SK-N-SH (cell line): ENCODE data around the gene DLX5. TPM values are rescaled to one million over a fixed set of nuclear protein-coding genes. Genes with fewer than 3 reads are reported as not detected.

Source experiments
- CTCF ChIA-PET: fragments of 300-600, 350-600 bp; formaldehyde crosslinking; extraction: SDS; loops from one replicate; lab custom pipeline; 2021; lab: Yijun Ruan, JAX
- POLR2A ChIA-PET: fragments of 350-600 bp; sonication (Branson Sonifier 250); formaldehyde crosslinking; extraction: SDS; loops from one replicate; lab custom pipeline; 2020; ENCODE audit warnings: antibody characterized with exemption, inconsistent platforms; lab: Yijun Ruan, JAX
- DNase-seq: peaks from one replicate; pipeline ENCODE4 v3.0.0; 2012
- H2AFZ ChIP-seq: fragments of 200-600 bp; sonication (generic); 2 replicates; pipeline ENCODE4 v1.8.1; 2016; ENCODE audit warnings: antibody characterized with exemption, mild to moderate bottlenecking, low read depth
- H3F3A ChIP-seq: fragments of 200-600 bp; sonication (generic); replicated peaks from 2 replicates; pipeline ENCODE3; 2016; ENCODE audit warnings: antibody characterized with exemption, mild to moderate bottlenecking; ENCODE audit not compliant: insufficient read depth
- H3K27ac ChIP-seq, 2 experiments: fragments of 200-500 bp in 1 of 2; fragments of 200-600 bp in 1 of 2; sonication (Bioruptor generic) in 1 of 2; sonication (generic), shearing (Covaris generic) in 1 of 2; 2 replicates each; pipeline versions ENCODE4 v1.5.1 to v1.6.1; 2014 to 2016; ENCODE audit warnings: low read depth in 2 of 2, inconsistent platforms in 1 of 2, low read length in 1 of 2, mild to moderate bottlenecking in 1 of 2, mixed read lengths in 1 of 2
- H3K27me3 ChIP-seq: fragments of 200-600 bp; sonication (generic), shearing (Covaris generic); 2 replicates; pipeline ENCODE4 v1.6.1; 2016; ENCODE audit warnings: mixed run types; ENCODE audit not compliant: insufficient read depth
- H3K36me3 ChIP-seq, 2 experiments: fragments of 200-500 bp in 1 of 2; fragments of 200-600 bp in 1 of 2; sonication (Bioruptor generic) in 1 of 2; sonication (generic) in 1 of 2; replicated peaks in 1 of 2; 2 replicates each; pipeline versions ENCODE3 to v1.5.1; 2014 to 2016; ENCODE audit warnings: low read length in 1 of 2, mild to moderate bottlenecking in 1 of 2; ENCODE audit not compliant: insufficient read depth in 2 of 2, control insufficient read depth in 1 of 2
- H3K4me1 ChIP-seq, 2 experiments: fragments of 200-500 bp in 1 of 2; fragments of 200-600 bp in 1 of 2; sonication (Bioruptor generic) in 1 of 2; sonication (generic), shearing (Covaris generic) in 1 of 2; 2 replicates each; pipeline versions ENCODE4 v1.5.1 to v1.6.1; 2014 to 2016; ENCODE audit warnings: low read depth in 1 of 2, low read length in 1 of 2, mixed run types in 1 of 2; ENCODE audit not compliant: insufficient read depth in 2 of 2, control insufficient read depth in 1 of 2
- H3K4me2 ChIP-seq: fragments of 200-600 bp; sonication (generic), shearing (Covaris generic); 2 replicates; pipeline ENCODE4 v1.6.1; 2017; ENCODE audit warnings: mixed run types
- H3K4me3 ChIP-seq, 2 experiments: fragments of 200-500 bp in 1 of 2; fragments of 200-600 bp in 1 of 2; sonication (Bioruptor generic) in 1 of 2; sonication (generic), shearing (Covaris generic) in 1 of 2; 2 replicates each; pipeline versions ENCODE4 v1.5.1 to v1.8.1; 2014 to 2016; ENCODE audit warnings: low read depth in 2 of 2, inconsistent platforms in 1 of 2, low read length in 1 of 2, mild to moderate bottlenecking in 1 of 2, mixed read lengths in 1 of 2, moderate library complexity in 1 of 2
- H3K79me2 ChIP-seq: fragments of 200-600 bp; sonication (generic); 2 replicates; pipeline ENCODE4 v1.8.1; 2017; ENCODE audit warnings: mild to moderate bottlenecking; ENCODE audit not compliant: insufficient read depth
- H3K9ac ChIP-seq: fragments of 200-600 bp; sonication (generic); 2 replicates; pipeline ENCODE4 v1.6.1; 2017; ENCODE audit warnings: mixed run types
- H3K9me2 ChIP-seq: fragments of 200-600 bp; sonication (generic); 2 replicates; pipeline ENCODE4 v1.6.1; 2017; ENCODE audit warnings: mixed run types
- H3K9me3 ChIP-seq: fragments of 200-600 bp; sonication (generic); 2 replicates; pipeline ENCODE4 v1.6.1; 2017; ENCODE audit warnings: mixed run types, mild to moderate bottlenecking, moderate library complexity
- H4K20me1 ChIP-seq: fragments of 200-600 bp; sonication (generic); 2 replicates; pipeline ENCODE4 v1.6.1; 2017; ENCODE audit warnings: mild to moderate bottlenecking, mixed run types; ENCODE audit not compliant: insufficient read depth
- CHD2 ChIP-seq: fragments of 150-350 bp; IDR thresholded peaks from 2 replicates; pipeline ENCODE4 v1.6.1; 2018; ENCODE audit warnings: low read length; ENCODE audit not compliant: partially characterized antibody
- FOXJ3 ChIP-seq: sonication (generic); formaldehyde crosslinking; IDR thresholded peaks from 2 replicates; pipeline ENCODE4 v1.5.1; 2020; ENCODE audit warnings: mild to moderate bottlenecking, missing genetic modification reagents
- NFIC ChIP-seq: IDR thresholded peaks from 2 replicates; pipeline ENCODE4 v1.4.0; 2012; ENCODE audit warnings: borderline replicate concordance
- REST ChIP-seq: IDR thresholded peaks from 2 replicates; pipeline ENCODE4 v1.6.1; 2012; ENCODE audit warnings: mild to moderate bottlenecking, low read depth, low read length, moderate library complexity
- RFX5 ChIP-seq: IDR thresholded peaks from 2 replicates; pipeline ENCODE4 v1.6.1; 2012; ENCODE audit warnings: mild to moderate bottlenecking, improper control_type of control experiment, low read length
- RXRA ChIP-seq: IDR thresholded peaks from 2 replicates; pipeline ENCODE4 v1.4.0; 2012; ENCODE audit warnings: low read depth, mild to moderate bottlenecking, borderline replicate concordance
- USF2 ChIP-seq: fragments of 150-350 bp; IDR thresholded peaks from 2 replicates; pipeline ENCODE4 v1.6.1; 2017; ENCODE audit warnings: antibody characterized with exemption, low read length, low read depth, borderline replicate concordance
- ZBTB33 ChIP-seq: IDR thresholded peaks from 2 replicates; pipeline ENCODE4 v1.4.0; 2012; ENCODE audit warnings: low read depth, borderline replicate concordance
- WGBS: methylation state at CpG from one replicate; pipeline ENCODE4 v1.1.6; 2017; ENCODE audit warnings: low lambda C conversion rate; 5-methylcytosine and 5-hydroxymethylcytosine counted together
- polyA plus RNA-seq, 3 experiments: library from polyadenylated mRNA; depleted of rRNA; stranded (reverse); fragments of >200 nt; gene quantifications; 2 replicates each; pipeline ENCODE4 v1.2.3, GENCODE V29; 2012
- TF ChIP-seq, protein P1 (sequence below): IDR thresholded peaks from 2 replicates; pipeline ENCODE4; 2012
- TF ChIP-seq, protein P2 (sequence below): fragments of 150-350 bp; IDR thresholded peaks from 2 replicates; pipeline ENCODE4 v1.6.1; 2016; ENCODE audit warnings: mild to moderate bottlenecking, low read depth, low read length
- TF ChIP-seq, protein P3 (sequence below): IDR thresholded peaks from 2 replicates; pipeline ENCODE4 v1.4.0; 2012; ENCODE audit warnings: low read depth

The DLX5 gene
- polyA plus RNA-seq, 1 of the 3 experiments (the other 2 are of a cell fraction) = not detected

DNA sequence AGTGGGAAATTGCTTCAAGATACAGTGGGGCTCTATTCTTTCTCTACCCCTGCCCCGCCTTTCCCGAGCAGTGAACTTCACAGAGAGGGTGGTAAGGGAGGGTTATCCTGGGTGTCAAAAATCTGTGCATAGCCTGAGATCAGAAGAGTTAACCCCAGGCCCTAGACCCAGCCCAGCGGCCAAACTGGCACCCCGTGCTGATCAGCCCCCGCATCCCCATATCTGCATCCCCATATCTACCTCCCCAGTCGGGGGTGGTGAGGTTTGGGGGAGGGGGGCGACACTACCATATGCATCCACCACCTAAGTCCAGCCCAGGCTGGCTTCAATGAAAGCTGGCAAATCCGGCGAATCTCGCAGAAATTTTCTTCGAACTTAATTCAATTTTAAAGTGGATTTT lies 26.3 kb downstream of the DLX5 start:
- no peaks in the 10 kb centered on the region for H3K36me3 ChIP-seq
- H3K9me2 ChIP-seq = no peaks in the 10 kb centered on the region
- no peaks in the 10 kb centered on the region; the same call in 1 of the 2 replicates for H3K27me3 ChIP-seq
- H3K79me2 ChIP-seq = no peaks in the 10 kb centered on the region
- H4K20me1 ChIP-seq = no peaks in the 10 kb centered on the region
- no peak overlapping the region for H3K4me3 ChIP-seq
- H2AFZ ChIP-seq = no peak overlapping the region
- no peak for DNase-seq
- no peaks in the 10 kb centered on the region; a peak in 1 of 4 replicates for H3K4me1 ChIP-seq
- 68% methylated on average over 11 of the region's 11 CpGs for WGBS
- TF ChIP-seq, protein P1, sequence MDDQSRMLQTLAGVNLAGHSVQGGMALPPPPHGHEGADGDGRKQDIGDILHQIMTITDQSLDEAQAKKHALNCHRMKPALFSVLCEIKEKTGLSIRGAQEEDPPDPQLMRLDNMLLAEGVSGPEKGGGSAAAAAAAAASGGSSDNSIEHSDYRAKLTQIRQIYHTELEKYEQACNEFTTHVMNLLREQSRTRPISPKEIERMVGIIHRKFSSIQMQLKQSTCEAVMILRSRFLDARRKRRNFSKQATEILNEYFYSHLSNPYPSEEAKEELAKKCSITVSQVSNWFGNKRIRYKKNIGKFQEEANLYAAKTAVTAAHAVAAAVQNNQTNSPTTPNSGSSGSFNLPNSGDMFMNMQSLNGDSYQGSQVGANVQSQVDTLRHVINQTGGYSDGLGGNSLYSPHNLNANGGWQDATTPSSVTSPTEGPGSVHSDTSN = no peak
- TF ChIP-seq ZBTB33 (no peak), REST (no peak), FOXJ3 (CRISPR knock-in tag) (no peak), RXRA (no peak), NFIC (no peak), USF2 (no peak), RFX5 (no peak), CHD2 (no peak)
- TF ChIP-seq, protein P2, sequence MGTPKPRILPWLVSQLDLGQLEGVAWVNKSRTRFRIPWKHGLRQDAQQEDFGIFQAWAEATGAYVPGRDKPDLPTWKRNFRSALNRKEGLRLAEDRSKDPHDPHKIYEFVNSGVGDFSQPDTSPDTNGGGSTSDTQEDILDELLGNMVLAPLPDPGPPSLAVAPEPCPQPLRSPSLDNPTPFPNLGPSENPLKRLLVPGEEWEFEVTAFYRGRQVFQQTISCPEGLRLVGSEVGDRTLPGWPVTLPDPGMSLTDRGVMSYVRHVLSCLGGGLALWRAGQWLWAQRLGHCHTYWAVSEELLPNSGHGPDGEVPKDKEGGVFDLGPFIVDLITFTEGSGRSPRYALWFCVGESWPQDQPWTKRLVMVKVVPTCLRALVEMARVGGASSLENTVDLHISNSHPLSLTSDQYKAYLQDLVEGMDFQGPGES = no peak
- TF ChIP-seq, protein P3, sequence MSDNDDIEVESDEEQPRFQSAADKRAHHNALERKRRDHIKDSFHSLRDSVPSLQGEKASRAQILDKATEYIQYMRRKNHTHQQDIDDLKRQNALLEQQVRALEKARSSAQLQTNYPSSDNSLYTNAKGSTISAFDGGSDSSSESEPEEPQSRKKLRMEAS = no peak
- TF ChIP-seq, all 33 proteins: peak for 0
- ChIA-PET POLR2A (no interaction called here), CTCF (interaction anchor here (1.1 kb wide), 1 partner anchor 923 kb away, joined by 3 read pairs; no protein-coding TSS in a partner anchor)
- H3K9me3 ChIP-seq = no peaks in the 10 kb centered on the region
- H3K9ac ChIP-seq = no peak overlapping the region
- no peak overlapping the region for H3K4me2 ChIP-seq
- no peak overlapping the region for H3K27ac ChIP-seq
- H3F3A ChIP-seq = no peaks in the 10 kb centered on the region
